Nephron progenitor cell (in vitro differentiated cells): ENCODE measurements around the gene COL4A1.

Experiments used
- DNase-seq: peaks from one replicate; pipeline ENCODE4 v3.0.0; 2021
- H3K27ac Mint-ChIP-seq: 2 replicates; pipeline ENCODE4 v1.8.0; 2021; ENCODE audit warnings: mild to moderate bottlenecking, moderate library complexity, mixed read lengths
- H3K27me3 Mint-ChIP-seq: 2 replicates; pipeline ENCODE4 v1.8.0; 2021; ENCODE audit warnings: mild to moderate bottlenecking, low read depth, mixed read lengths; ENCODE audit not compliant: poor library complexity
- H3K36me3 Mint-ChIP-seq: 2 replicates; pipeline ENCODE4 v1.8.0; 2021; ENCODE audit warnings: low read depth, mixed read lengths
- H3K4me1 Mint-ChIP-seq: 2 replicates; pipeline ENCODE4 v1.8.0; 2021; ENCODE audit warnings: mixed read lengths
- H3K4me3 Mint-ChIP-seq: 2 replicates; pipeline ENCODE4 v1.8.0; 2021; ENCODE audit warnings: mild to moderate bottlenecking, moderate library complexity, mixed read lengths
- H3K9me3 Mint-ChIP-seq: 2 replicates; pipeline ENCODE4 v1.8.0; 2021; ENCODE audit warnings: mild to moderate bottlenecking, moderate library complexity, mixed read lengths
- CTCF ChIP-seq: fragments of 200-600 bp; sonication (generic); IDR thresholded peaks from 2 replicates; pipeline ENCODE4 v1.5.0; 2021; ENCODE audit warnings: antibody characterized with exemption

The COL4A1 gene

GRCh38 chr13:110210604-110210985 is 96.4 kb downstream of the COL4A1 start:
- no peaks in the 10 kb centered on the region for H3K9me3 Mint-ChIP-seq
- no peak overlapping the region for H3K27ac Mint-ChIP-seq
- no peak for DNase-seq
- H3K4me3 Mint-ChIP-seq = no peak overlapping the region
- peaks cover 18% of the 10 kb centered on the region for H3K4me1 Mint-ChIP-seq
- no peak for TF ChIP-seq CTCF
- peaks cover 36% of the 10 kb centered on the region for H3K36me3 Mint-ChIP-seq
- H3K27me3 Mint-ChIP-seq = peaks cover 6% of the 10 kb centered on the region

DNA sequence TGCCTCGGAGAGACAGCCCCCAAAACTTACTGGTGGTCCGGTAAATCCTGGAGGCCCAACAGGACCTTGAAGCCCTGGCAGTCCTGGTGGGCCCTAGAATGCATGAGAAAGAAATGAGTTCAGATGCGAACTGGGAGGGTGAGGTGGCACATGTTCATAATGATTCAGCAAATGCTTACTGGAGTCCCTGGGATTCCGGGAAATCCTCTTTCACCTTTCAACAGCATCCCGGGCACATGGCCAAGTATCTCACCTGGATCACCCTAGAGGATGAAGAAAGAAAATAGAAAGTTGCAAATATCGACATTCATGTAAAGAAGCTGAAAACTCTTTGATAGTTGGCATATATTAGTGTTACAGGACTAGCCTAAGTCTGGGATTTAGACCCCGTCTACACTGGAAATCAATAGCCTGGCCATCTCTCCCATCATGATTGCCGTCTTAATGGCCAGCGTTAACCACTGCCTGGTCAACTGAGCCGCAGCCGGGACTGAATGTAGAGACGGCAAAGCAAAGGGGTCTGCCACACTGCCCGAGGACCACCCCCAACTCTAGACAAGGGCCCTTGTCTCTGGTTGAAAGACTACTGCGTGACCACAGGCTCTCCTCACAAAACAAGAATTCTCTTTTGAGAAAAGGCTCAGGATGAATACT is 96.9 kb downstream of the COL4A1 start:
- Mint-ChIP-seq H3K9me3 (no peaks in the 10 kb centered on the region), H3K27ac (no peak overlapping the region), H3K4me1 (peaks cover 18% of the 10 kb centered on the region), H3K36me3 (peaks cover 36% of the 10 kb centered on the region), H3K27me3 (peaks cover 6% of the 10 kb centered on the region), H3K4me3 (no peak overlapping the region)
- no peak for TF ChIP-seq CTCF
- no peak for DNase-seq

- H3K4me1 Mint-ChIP-seq = peaks cover 18% of the 10 kb centered on the region
- H3K27ac Mint-ChIP-seq = no peak overlapping the region
- H3K9me3 Mint-ChIP-seq = no peaks in the 10 kb centered on the region
- DNase-seq = no peak
- TF ChIP-seq CTCF = no peak
- H3K36me3 Mint-ChIP-seq = peaks cover 38% of the 10 kb centered on the region
- no peak overlapping the region for H3K4me3 Mint-ChIP-seq
- peaks cover 6% of the 10 kb centered on the region for H3K27me3 Mint-ChIP-seq
Observed at GRCh38 chr13:110208116-110208515, 98.8 kb downstream of the COL4A1 start.

GRCh38 chr13:110206996-110207395 is 100.0 kb downstream of the COL4A1 start:
- Mint-ChIP-seq H3K27ac (no peak overlapping the region), H3K4me3 (no peak overlapping the region), H3K27me3 (peaks cover 6% of the 10 kb centered on the region), H3K4me1 (peaks cover 18% of the 10 kb centered on the region), H3K36me3 (peaks cover 27% of the 10 kb centered on the region), H3K9me3 (no peaks in the 10 kb centered on the region)
- no peak for DNase-seq
- no peak for TF ChIP-seq CTCF

DNA sequence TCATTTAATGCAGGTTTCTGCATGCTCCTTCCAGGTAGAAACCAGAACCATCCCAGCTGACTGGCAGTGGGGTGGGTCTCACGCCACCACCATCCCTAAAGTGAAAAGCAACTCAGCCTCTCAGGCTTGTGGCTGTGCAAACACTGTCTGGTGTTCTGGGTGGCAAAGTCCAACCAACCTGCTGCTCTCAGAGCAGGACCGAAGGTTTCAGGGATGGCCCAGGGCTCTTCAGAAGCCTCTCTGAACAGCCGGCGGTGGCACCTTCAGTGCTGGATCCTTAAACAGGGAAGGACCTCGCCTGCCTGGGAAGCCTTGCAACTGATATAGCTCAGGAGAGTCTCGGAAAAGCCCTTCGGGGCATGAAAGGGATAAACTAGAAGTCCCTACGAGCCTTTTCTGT is 100.8 kb downstream of the COL4A1 start:
- H3K4me1 Mint-ChIP-seq = peaks cover 14% of the 10 kb centered on the region
- H3K36me3 Mint-ChIP-seq = peaks cover 21% of the 10 kb centered on the region
- H3K27ac Mint-ChIP-seq = no peak overlapping the region

More for the DNA sequence above, 100.8 kb downstream of the COL4A1 start:
- peaks cover 6% of the 10 kb centered on the region for H3K27me3 Mint-ChIP-seq
- DNase-seq = no peak
- TF ChIP-seq CTCF = no peak
- no peak overlapping the region for H3K4me3 Mint-ChIP-seq
- no peaks in the 10 kb centered on the region for H3K9me3 Mint-ChIP-seq
